Gastroesophageal sphincter (tissue), 4 donors: Measurements from ENCODE around the gene DNASE2B. TPM values are rescaled to one million over a fixed set of nuclear protein-coding genes. Genes with fewer than 3 reads are reported as not detected.

ENCODE experiments used
- ATAC-seq: fragments of 150-250 bp; one replicate; pipeline ENCODE4 v1.9.1; 2016; ENCODE audit warnings: mild to moderate bottlenecking, moderate library complexity
- H3K27ac ChIP-seq, 4 donors: fragments of 200-600 bp; sonication (generic) in 3 of 4; 1 replicate in 3 of 4; 2 replicates in 1 of 4; pipeline ENCODE4 v1.5.1; 2016 to 2019
- H3K27me3 ChIP-seq: fragments of 200-600 bp; sonication (generic); one replicate; pipeline ENCODE4 v1.5.1; 2019
- H3K36me3 ChIP-seq, 2 donors: fragments of 200-600 bp; sonication (generic); one replicate each; pipeline ENCODE4 v1.5.1; 2019; ENCODE audit warnings: control low read depth in 1 of 2
- H3K4me1 ChIP-seq, 3 donors: fragments of 200-600 bp; sonication (generic); 1 replicate in 2 of 3; 2 replicates in 1 of 3; pipeline ENCODE4 v1.5.1; 2016 to 2019; ENCODE audit warnings: control low read depth in 2 of 3
- H3K4me3 ChIP-seq, 2 donors: fragments of 200-600 bp; sonication (generic); one replicate each; pipeline ENCODE4 v1.5.1; 2019; ENCODE audit warnings: mild to moderate bottlenecking in 1 of 2, moderate library complexity in 1 of 2
- H3K9me3 ChIP-seq, 3 donors: fragments of 200-600 bp; sonication (generic); one replicate each; pipeline ENCODE4 v1.5.1; 2017 to 2019; ENCODE audit warnings: control low read depth in 2 of 3
- EP300 ChIP-seq: sonication (generic); formaldehyde crosslinking; IDR thresholded peaks from one replicate; pipeline ENCODE4 v1.6.1; 2017; ENCODE audit warnings: antibody characterized with exemption, mild to moderate bottlenecking
- POLR2A ChIP-seq, 2 donors: fragments of 450-650 bp; IDR thresholded peaks; one replicate each; pipeline ENCODE4 v1.6.1; 2017; ENCODE audit warnings: antibody characterized with exemption in 2 of 2, mild to moderate bottlenecking in 2 of 2, moderate library complexity in 1 of 2
- POLR2AphosphoS5 ChIP-seq: sonication (generic); formaldehyde crosslinking; IDR thresholded peaks from one replicate; pipeline ENCODE4 v1.6.1; 2017; ENCODE audit warnings: antibody characterized with exemption
- WGBS, 2 donors: methylation state at CpG; one replicate each; pipeline ENCODE4 v1.1.5; 2018; ENCODE audit warnings: low coverage in 1 of 2; 5-methylcytosine and 5-hydroxymethylcytosine counted together
- total RNA-seq, 4 donors: library from RNA; depleted of rRNA; stranded (reverse); fragments of >200 nt; gene quantifications; one replicate each; pipeline ENCODE4 v1.1.0, GENCODE V29; 2016
- TF ChIP-seq, protein P1 (sequence below), 4 experiments: fragments of 200-600 bp in 2 of 4; fragments of 450-650 bp in 2 of 4; sonication (generic) in 1 of 4; IDR thresholded peaks; one replicate each; pipeline ENCODE4 v1.5.1; 2017 to 2019; ENCODE audit warnings: antibody characterized with exemption in 4 of 4, mild to moderate bottlenecking in 2 of 4, moderate library complexity in 2 of 4

Gene DNASE2B
- total RNA-seq, 4 donors from 2014 or later, result not detected

DNA sequence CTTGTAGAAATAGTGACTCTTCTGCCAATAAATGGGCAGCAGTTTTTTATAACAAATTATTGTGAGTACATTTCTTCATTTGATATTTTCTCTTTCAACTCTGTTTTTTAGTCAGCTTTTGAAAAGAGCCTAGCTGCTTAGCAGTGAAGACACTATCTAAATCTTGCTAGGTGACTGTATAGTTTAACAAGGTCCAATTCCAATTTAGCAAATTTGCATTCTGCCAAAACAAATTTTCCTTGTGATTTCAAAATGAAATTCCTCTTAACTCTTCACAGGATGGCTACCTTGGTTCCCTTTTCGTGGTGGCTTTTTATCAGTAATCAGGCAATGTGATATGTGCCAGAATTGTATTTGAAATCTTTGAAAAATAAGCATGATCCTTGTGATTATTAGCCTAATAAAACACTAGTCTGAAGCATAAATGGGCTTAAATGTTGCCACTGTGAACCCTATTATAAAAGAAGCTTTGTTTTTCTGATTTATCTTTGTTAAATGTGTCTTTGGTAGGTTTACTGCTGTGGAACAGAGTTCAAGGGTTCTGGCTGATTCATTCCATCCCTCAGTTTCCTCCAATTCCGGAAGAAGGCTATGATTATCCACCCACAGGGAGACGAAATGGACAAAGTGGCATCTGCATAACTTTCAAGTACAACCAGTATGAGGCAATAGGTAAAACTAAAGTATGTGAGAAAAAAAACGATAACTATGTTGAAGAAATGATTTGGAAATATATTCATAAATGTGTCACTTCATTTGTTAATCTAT, 12.2 kb downstream of the DNASE2B start:
- no peak for ATAC-seq
- no peaks in the 10 kb centered on the region for H3K36me3 ChIP-seq
- no peak overlapping the region for H3K27ac ChIP-seq
- no peaks in the 10 kb centered on the region for H3K27me3 ChIP-seq
- no peaks in the 10 kb centered on the region for H3K9me3 ChIP-seq
- H3K4me3 ChIP-seq, result no peak overlapping the region
- TF ChIP-seq POLR2A (IDR thresholded peaks at IDR 0.05) (no peak), EP300 (no peak), POLR2AphosphoS5 (no peak)
- TF ChIP-seq, protein P1, sequence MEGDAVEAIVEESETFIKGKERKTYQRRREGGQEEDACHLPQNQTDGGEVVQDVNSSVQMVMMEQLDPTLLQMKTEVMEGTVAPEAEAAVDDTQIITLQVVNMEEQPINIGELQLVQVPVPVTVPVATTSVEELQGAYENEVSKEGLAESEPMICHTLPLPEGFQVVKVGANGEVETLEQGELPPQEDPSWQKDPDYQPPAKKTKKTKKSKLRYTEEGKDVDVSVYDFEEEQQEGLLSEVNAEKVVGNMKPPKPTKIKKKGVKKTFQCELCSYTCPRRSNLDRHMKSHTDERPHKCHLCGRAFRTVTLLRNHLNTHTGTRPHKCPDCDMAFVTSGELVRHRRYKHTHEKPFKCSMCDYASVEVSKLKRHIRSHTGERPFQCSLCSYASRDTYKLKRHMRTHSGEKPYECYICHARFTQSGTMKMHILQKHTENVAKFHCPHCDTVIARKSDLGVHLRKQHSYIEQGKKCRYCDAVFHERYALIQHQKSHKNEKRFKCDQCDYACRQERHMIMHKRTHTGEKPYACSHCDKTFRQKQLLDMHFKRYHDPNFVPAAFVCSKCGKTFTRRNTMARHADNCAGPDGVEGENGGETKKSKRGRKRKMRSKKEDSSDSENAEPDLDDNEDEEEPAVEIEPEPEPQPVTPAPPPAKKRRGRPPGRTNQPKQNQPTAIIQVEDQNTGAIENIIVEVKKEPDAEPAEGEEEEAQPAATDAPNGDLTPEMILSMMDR (IDR thresholded peaks at IDR 0.05), result no peak
- 75 to 79% methylated on average over 4 of the region's 4 CpGs for WGBS, 2 donors
- no peaks in the 10 kb centered on the region for H3K4me1 ChIP-seq

DNA sequence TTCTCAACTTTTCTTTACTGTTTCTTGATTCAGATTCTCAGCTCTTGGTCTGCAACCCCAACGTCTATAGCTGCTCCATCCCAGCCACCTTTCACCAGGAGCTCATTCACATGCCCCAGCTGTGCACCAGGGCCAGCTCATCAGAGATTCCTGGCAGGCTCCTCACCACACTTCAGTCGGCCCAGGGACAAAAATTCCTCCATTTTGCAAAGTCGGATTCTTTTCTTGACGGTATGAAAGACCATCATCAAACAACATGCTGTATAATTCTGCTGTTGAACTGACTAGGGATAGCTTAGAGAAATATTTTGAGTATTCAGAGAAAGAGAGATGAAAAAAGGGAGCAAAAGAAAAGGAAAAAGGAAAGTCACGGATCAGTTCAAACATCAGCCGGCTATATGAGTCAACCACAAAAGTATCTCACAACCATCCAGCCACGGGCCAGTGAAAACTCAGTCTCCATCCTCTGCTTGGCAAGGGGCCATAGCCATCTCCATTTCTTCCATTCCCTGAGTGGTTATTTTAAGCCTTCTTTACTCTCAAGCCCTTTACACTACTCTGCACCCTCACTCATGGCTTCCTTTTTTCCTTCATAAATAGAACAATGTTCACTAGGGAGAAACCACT, 14.1 kb downstream of the DNASE2B start:
- TF ChIP-seq POLR2A (IDR thresholded peaks at IDR 0.05) (no peak), POLR2AphosphoS5 (no peak), EP300 (no peak)
- TF ChIP-seq, protein P1 (IDR thresholded peaks at IDR 0.05), result no peak
- Histone ChIP-seq H3K27ac (no peak overlapping the region), H3K9me3 (no peaks in the 10 kb centered on the region), H3K4me1 (no peaks in the 10 kb centered on the region), H3K4me3 (no peak overlapping the region), H3K27me3 (no peaks in the 10 kb centered on the region), H3K36me3 (no peaks in the 10 kb centered on the region)
- ATAC-seq, result no peak
- WGBS, 2 donors, result 86 to 91% methylated on average over 4 to 6 of the region's 7 CpGs

DNA sequence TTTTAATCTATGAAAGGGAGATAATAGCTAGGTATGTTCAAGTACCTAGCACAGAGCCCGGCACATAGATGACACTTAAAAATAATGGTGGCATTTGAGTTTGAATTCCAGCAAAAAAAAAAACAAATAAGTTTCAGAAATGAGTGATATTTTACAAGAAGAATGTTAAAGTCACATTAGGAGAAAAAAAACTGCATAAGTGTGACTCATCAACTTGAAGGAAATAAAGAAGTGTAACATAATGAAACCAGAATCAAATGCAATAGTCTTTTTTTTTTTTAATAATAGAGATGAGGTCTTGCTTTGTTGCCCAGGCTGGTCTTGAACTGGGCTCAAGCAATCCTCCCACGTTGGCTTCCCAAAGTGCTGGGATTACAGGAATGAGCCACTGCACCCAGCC, 17.1 kb downstream of the DNASE2B start:
- Histone ChIP-seq H3K27me3 (no peaks in the 10 kb centered on the region), H3K9me3 (no peaks in the 10 kb centered on the region), H3K36me3 (no peaks in the 10 kb centered on the region), H3K27ac (no peak overlapping the region), H3K4me1 (no peaks in the 10 kb centered on the region), H3K4me3 (no peak overlapping the region)
- TF ChIP-seq POLR2AphosphoS5 (no peak), POLR2A (IDR thresholded peaks at IDR 0.05) (no peak), EP300 (no peak)
- TF ChIP-seq, protein P1 (IDR thresholded peaks at IDR 0.05), result no peak
- WGBS, 2 donors, result 46 to 57% methylated on average over 2 of the region's 2 CpGs
- no peak for ATAC-seq

DNA sequence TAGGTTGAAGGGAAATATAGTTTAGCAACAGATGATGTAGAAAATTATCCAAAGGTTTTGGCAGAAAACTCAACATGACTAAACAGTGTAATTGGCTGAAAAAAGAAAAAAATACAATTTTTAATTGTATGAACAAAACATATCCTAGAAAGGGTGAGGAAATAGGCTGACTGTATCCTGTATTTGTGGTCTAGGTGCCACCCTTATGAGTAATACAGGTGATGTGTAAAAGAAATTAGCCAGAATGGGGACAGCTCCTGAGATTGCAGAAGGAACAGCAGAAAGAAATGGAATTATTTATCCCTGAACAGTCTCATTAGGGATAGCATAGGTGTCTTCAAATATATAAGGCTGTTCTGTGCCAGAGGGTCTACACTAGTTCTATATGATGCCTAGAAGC, 24.6 kb downstream of the DNASE2B start:
- TF ChIP-seq, protein P1 (IDR thresholded peaks at IDR 0.05), result no peak
- TF ChIP-seq POLR2AphosphoS5, result no peak
- TF ChIP-seq POLR2A (IDR thresholded peaks at IDR 0.05), result no peak
- no peak for TF ChIP-seq EP300
- Histone ChIP-seq H3K4me3 (no peak overlapping the region), H3K4me1 (no peaks in the 10 kb centered on the region), H3K36me3 (no peaks in the 10 kb centered on the region), H3K9me3 (no peaks in the 10 kb centered on the region), H3K27me3 (no peaks in the 10 kb centered on the region), H3K27ac (no peak overlapping the region)
- no peak for ATAC-seq
